Right kidney (tissue), 1 donor: Measurements from ENCODE around the gene PHYKPL.
A peak's percentile ranks its signal among the peaks of the same experiment; 100 is the strongest.
"Not testable (repeated sequence)": the region's sequence is repeated elsewhere in the genome, so short reads cannot be mapped to it uniquely, and the experiment has no call there.

Experiments used
- DNase-seq: peaks from one replicate; pipeline ENCODE4 v3.0.0-alpha.2; 2016

PHYKPL gene

GRCh38 chr5:178240341-178240741, 7.7 kb upstream of the PHYKPL start:
- no peak for DNase-seq

GRCh38 chr5:178239626-178240301, 7.2 kb upstream of the PHYKPL start:
- DNase-seq = not testable (repeated sequence)

GRCh38 chr5:178238711-178239592, 6.3 kb upstream of the PHYKPL start:
- DNase-seq = no peak

- DNase-seq = no peak
These were observed 5.7 kb upstream of the PHYKPL start for GRCh38 chr5:178238313-178238635.

- DNase-seq = no peak
These were observed 5.1 kb upstream of the PHYKPL start for GRCh38 chr5:178237431-178238312.

- no peak for DNase-seq
These were observed 4.1 kb upstream of the PHYKPL start for GRCh38 chr5:178236679-178237078.

GRCh38 chr5:178236126-178236525, 3.5 kb upstream of the PHYKPL start:
- DNase-seq = no peak

- no peak for DNase-seq
These were observed 3.0 kb upstream of the PHYKPL start for GRCh38 chr5:178235588-178235974.

GRCh38 chr5:178234750-178235587, 2.4 kb upstream of the PHYKPL start:
- DNase-seq = peak; percentile 62

- no peak for DNase-seq
These were observed 1.6 kb upstream of the PHYKPL start for GRCh38 chr5:178234121-178234749.

- DNase-seq = no peak
These were observed 373 bp upstream of the PHYKPL start for GRCh38 chr5:178232920-178233429.

- DNase-seq = no peak
These were observed 971 bp downstream of the PHYKPL start for GRCh38 chr5:178231539-178232123.

GRCh38 chr5:178230879-178231538, 1.6 kb downstream of the PHYKPL start:
- no peak for DNase-seq

GRCh38 chr5:178229861-178230260, 2.7 kb downstream of the PHYKPL start:
- DNase-seq = no peak

- DNase-seq = not testable (repeated sequence)
These were observed 3.5 kb downstream of the PHYKPL start for GRCh38 chr5:178229111-178229510.

- no peak for DNase-seq
These were observed 4.0 kb downstream of the PHYKPL start for GRCh38 chr5:178228609-178229008.

- no peak for DNase-seq
These were observed 4.7 kb downstream of the PHYKPL start for GRCh38 chr5:178227929-178228328.

GRCh38 chr5:178227138-178227659, 5.4 kb downstream of the PHYKPL start:
- no peak for DNase-seq

GRCh38 chr5:178225174-178225573, 7.4 kb downstream of the PHYKPL start:
- no peak for DNase-seq

GRCh38 chr5:178224403-178224802, 8.2 kb downstream of the PHYKPL start:
- no peak for DNase-seq
